ENCODE data around the gene MRPL33. TPM values are rescaled to one million over a fixed set of nuclear protein-coding genes. Genes with fewer than 3 reads are reported as not detected.

The MRPL33 gene
- total RNA-seq, 1 donor from 2014 or later = 79.4 TPM

GRCh38 chr2:27823135-27823534 lies 51.6 kb downstream of the MRPL33 start:
- no peak for TF ChIP-seq CTCF (IDR thresholded peaks at IDR 0.05)
- Histone ChIP-seq H3K36me3 (no peaks in the 10 kb centered on the region), H3K4me1 (no peaks in the 10 kb centered on the region), H3K9me3 (no peaks in the 10 kb centered on the region), H3K27me3 (no peaks in the 10 kb centered on the region), H3K27ac (no peak overlapping the region), H3K4me3 (no peak overlapping the region)
- intact Hi-C loops (cut with DNase I) = no loop called here
- ATAC-seq = no peak
- no peak for DNase-seq

- Histone ChIP-seq H3K36me3 (no peaks in the 10 kb centered on the region), H3K4me3 (no peak overlapping the region), H3K9me3 (no peaks in the 10 kb centered on the region), H3K4me1 (no peaks in the 10 kb centered on the region), H3K27me3 (no peaks in the 10 kb centered on the region), H3K27ac (no peak overlapping the region)
- no peak for DNase-seq
- intact Hi-C loops (cut with DNase I) = no loop called here
- no peak for TF ChIP-seq CTCF (IDR thresholded peaks at IDR 0.05)
- ATAC-seq = no peak
These were observed 52.0 kb downstream of the MRPL33 start for GRCh38 chr2:27823569-27823968.

- ATAC-seq (no peak), DNase-seq (no peak)
- no peak overlapping the region for H3K27ac ChIP-seq
- H3K36me3 ChIP-seq = no peaks in the 10 kb centered on the region
- H3K27me3 ChIP-seq = no peaks in the 10 kb centered on the region
- intact Hi-C loops (cut with DNase I) = no loop called here
- no peaks in the 10 kb centered on the region for H3K9me3 ChIP-seq
- H3K4me1 ChIP-seq = no peaks in the 10 kb centered on the region
- no peak for TF ChIP-seq CTCF (IDR thresholded peaks at IDR 0.05)
- H3K4me3 ChIP-seq = no peak overlapping the region
These were observed 52.9 kb downstream of the MRPL33 start for GRCh38 chr2:27824401-27824800.

- DNase-seq (no peak), ATAC-seq (no peak)
- no peak overlapping the region for H3K4me3 ChIP-seq
- H3K4me1 ChIP-seq = no peaks in the 10 kb centered on the region
- intact Hi-C loops (cut with DNase I) = no loop called here
- H3K9me3 ChIP-seq = no peaks in the 10 kb centered on the region
- no peaks in the 10 kb centered on the region for H3K36me3 ChIP-seq
- H3K27me3 ChIP-seq = no peaks in the 10 kb centered on the region
- H3K27ac ChIP-seq = no peak overlapping the region
- TF ChIP-seq CTCF (IDR thresholded peaks at IDR 0.05) = no peak
These were observed 56.8 kb downstream of the MRPL33 start for GRCh38 chr2:27828305-27828704.

Other genes with a start within 250 kb of the MRPL33 start
- 30.8 TPM for gene ZNF512, start 188.7 kb upstream of the MRPL33 start, total RNA-seq
- gene CCDC121, start 142.7 kb upstream of the MRPL33 start, total RNA-seq = 4.2 TPM
- gene GPN1, start 142.7 kb upstream of the MRPL33 start, total RNA-seq = 23.4 TPM
- gene SUPT7L, start 108.1 kb upstream of the MRPL33 start, total RNA-seq = 30.5 TPM
- gene SLC4A1AP, start 107.8 kb upstream of the MRPL33 start, total RNA-seq = 18.7 TPM
- gene RBKS, start 118.7 kb downstream of the MRPL33 start, total RNA-seq = 1.9 TPM
- 36.2 TPM for gene BABAM2, start 119.0 kb downstream of the MRPL33 start, total RNA-seq